HG03175 (cell line): Measurements from ENCODE around the gene FBXW12.
"Not testable (repeated sequence)": the region's sequence is repeated elsewhere in the genome, so short reads cannot be mapped to it uniquely, and the experiment has no call there.

Source experiments
- ATAC-seq: cut with Tn5 transposase; IDR thresholded peaks from one replicate; pipeline ENCODE4 v1.9.1; 2021; ENCODE audit warnings: mild to moderate bottlenecking, moderate library complexity; ENCODE audit not compliant: unreplicated experiment

Gene FBXW12

GRCh38 chr3:48371651-48372376 lies at the start of gene FBXW12:
Gene FBXW12 (plus strand): TSS chr3:48372219. CDS start chr3:48372768, 549 bp downstream.
- no peak for ATAC-seq

- ATAC-seq: not testable (repeated sequence)
Measured at GRCh38 chr3:48331706-48332435, 40.1 kb upstream of the FBXW12 start.

GRCh38 chr3:48333346-48334245 lies 38.4 kb upstream of the FBXW12 start, which contains the start of gene SPINK8:
Gene SPINK8 (minus strand): TSS chr3:48333661. CDS start chr3:48328341, 5,320 bp downstream.
- not testable (repeated sequence) for ATAC-seq

- ATAC-seq: no peak
Measured at GRCh38 chr3:48334605-48335004, 37.4 kb upstream of the FBXW12 start.

- ATAC-seq: not testable (repeated sequence)
Measured at GRCh38 chr3:48335286-48335685, 36.7 kb upstream of the FBXW12 start.

- ATAC-seq: not testable (repeated sequence)
Measured at GRCh38 chr3:48337536-48337935, 34.5 kb upstream of the FBXW12 start.

- no peak for ATAC-seq
Measured at GRCh38 chr3:48338635-48339034, 33.4 kb upstream of the FBXW12 start.

GRCh38 chr3:48343432-48343831 lies 28.6 kb upstream of the FBXW12 start:
- no peak for ATAC-seq

GRCh38 chr3:48344867-48345507 lies 27.0 kb upstream of the FBXW12 start:
- no peak for ATAC-seq

- no peak for ATAC-seq
Measured at GRCh38 chr3:48345946-48346572, 26.0 kb upstream of the FBXW12 start.

GRCh38 chr3:48347500-48347899 lies 24.5 kb upstream of the FBXW12 start:
- no peak for ATAC-seq

GRCh38 chr3:48352546-48352945 lies 19.5 kb upstream of the FBXW12 start:
- no peak for ATAC-seq

GRCh38 chr3:48353987-48354386 lies 18.0 kb upstream of the FBXW12 start:
- ATAC-seq: no peak

GRCh38 chr3:48356419-48356818 lies 15.6 kb upstream of the FBXW12 start:
- no peak for ATAC-seq

GRCh38 chr3:48361928-48362327 lies 10.1 kb upstream of the FBXW12 start:
- ATAC-seq: no peak

GRCh38 chr3:48364840-48365239 lies 7.2 kb upstream of the FBXW12 start:
- no peak for ATAC-seq

- ATAC-seq: no peak
Measured at GRCh38 chr3:48367201-48367600, 4.8 kb upstream of the FBXW12 start.

GRCh38 chr3:48369693-48370332 lies 2.2 kb upstream of the FBXW12 start:
- ATAC-seq: no peak

- no peak for ATAC-seq
Measured at GRCh38 chr3:48370333-48370713, 1.7 kb upstream of the FBXW12 start.

GRCh38 chr3:48372377-48372770 lies 355 bp downstream of the FBXW12 start:
- ATAC-seq: no peak
